H9 (cell line): ENCODE measurements around the gene SPAM1. TPM values are rescaled to one million over a fixed set of nuclear protein-coding genes. Genes with fewer than 3 reads are reported as not detected.

Experiments
- DNase-seq: peaks from one replicate; pipeline ENCODE4 v3.0.0-alpha.2; 2017
- H2AFZ ChIP-seq: one replicate; pipeline ENCODE4 v1.6.1; 2013; ENCODE audit warnings: mild to moderate bottlenecking, low read length, control low read depth, moderate library complexity
- H2AK5ac ChIP-seq: 2 replicates; pipeline ENCODE4 v1.6.1; 2013; ENCODE audit warnings: low read length, control low read depth, mixed read lengths; ENCODE audit not compliant: insufficient read length
- H2BK120ac ChIP-seq: one replicate; pipeline ENCODE4 v1.6.1; 2013; ENCODE audit warnings: low read depth, mild to moderate bottlenecking, low read length, control low read depth, inconsistent platforms; ENCODE audit not compliant: poor library complexity, severe bottlenecking
- H2BK12ac ChIP-seq: 2 replicates; pipeline ENCODE4 v1.6.1; 2013; ENCODE audit warnings: low read length, control low read depth, mixed read lengths, low read depth; ENCODE audit not compliant: insufficient read length
- H2BK15ac ChIP-seq: 2 replicates; pipeline ENCODE4 v1.6.1; 2013; ENCODE audit warnings: low read depth, low read length, control low read depth
- H2BK20ac ChIP-seq: one replicate; pipeline ENCODE4 v1.6.1; 2013; ENCODE audit warnings: low read depth, mild to moderate bottlenecking, low read length, control low read depth, inconsistent platforms; ENCODE audit not compliant: poor library complexity, severe bottlenecking
- H2BK5ac ChIP-seq: 2 replicates; pipeline ENCODE4 v1.6.1; 2013; ENCODE audit warnings: low read length, control low read depth, mixed read lengths; ENCODE audit not compliant: insufficient read length
- H3K14ac ChIP-seq: 2 replicates; pipeline ENCODE4 v1.6.1; 2013; ENCODE audit warnings: low read length, control low read depth; ENCODE audit not compliant: insufficient read depth
- H3K18ac ChIP-seq: 2 replicates; pipeline ENCODE4 v1.6.1; 2013; ENCODE audit warnings: low read depth, mild to moderate bottlenecking, mixed read lengths, low read length, control low read depth; ENCODE audit not compliant: insufficient read length
- H3K23ac ChIP-seq: 2 replicates; pipeline ENCODE4 v1.6.1; 2013; ENCODE audit warnings: low read length, control low read depth, mixed read lengths, low read depth; ENCODE audit not compliant: insufficient read length
- H3K23me2 ChIP-seq: 2 replicates; pipeline ENCODE4 v1.6.1; 2013; ENCODE audit warnings: low read depth, mild to moderate bottlenecking, mixed read lengths, low read length, control low read depth; ENCODE audit not compliant: insufficient read length, poor library complexity, severe bottlenecking
- H3K27ac ChIP-seq: 2 replicates; pipeline ENCODE4 v1.5.1; 2013; ENCODE audit warnings: low read length, control low read depth, mixed read lengths, low read depth; ENCODE audit not compliant: insufficient read length
- H3K27me3 ChIP-seq: 2 replicates; pipeline ENCODE4 v1.6.1; 2013; ENCODE audit warnings: low read length, control low read depth, inconsistent platforms; ENCODE audit not compliant: insufficient read depth
- H3K4ac ChIP-seq: 2 replicates; pipeline ENCODE4 v1.6.1; 2013; ENCODE audit warnings: low read depth, mild to moderate bottlenecking, control low read depth, inconsistent platforms, low read length, moderate library complexity
- H3K4me1 ChIP-seq: 2 replicates; pipeline ENCODE4 v1.6.1; 2013; ENCODE audit warnings: low read length, control low read depth, inconsistent platforms; ENCODE audit not compliant: insufficient read depth
- H3K4me2 ChIP-seq: 2 replicates; pipeline ENCODE4 v1.6.1; 2013; ENCODE audit warnings: low read length, control low read depth, mixed read lengths; ENCODE audit not compliant: insufficient read length, insufficient read depth
- H3K56ac ChIP-seq: 2 replicates; pipeline ENCODE4 v1.6.1; 2013; ENCODE audit warnings: low read depth, mild to moderate bottlenecking, mixed read lengths, low read length, control low read depth; ENCODE audit not compliant: insufficient read length
- H3K79me1 ChIP-seq: 2 replicates; pipeline ENCODE4 v1.6.1; 2013; ENCODE audit warnings: low read depth, mild to moderate bottlenecking, moderate library complexity, low read length, control low read depth, inconsistent platforms; ENCODE audit not compliant: insufficient read depth, poor library complexity, severe bottlenecking
- H3K79me2 ChIP-seq: 2 replicates; pipeline ENCODE4 v1.6.1; 2013; ENCODE audit warnings: low read length, control low read depth, inconsistent platforms; ENCODE audit not compliant: insufficient read depth
- H3K9ac ChIP-seq: 2 replicates; pipeline ENCODE4 v1.6.1; 2013; ENCODE audit warnings: low read length, control low read depth, mixed read lengths; ENCODE audit not compliant: insufficient read length; ENCODE audit errors: extremely low read depth
- H3K9me3 ChIP-seq: one replicate; pipeline ENCODE4 v1.6.1; 2013; ENCODE audit warnings: low read depth, low read length, inconsistent platforms; ENCODE audit not compliant: control insufficient read depth
- H3T11ph ChIP-seq: one replicate; pipeline ENCODE4 v1.6.1; 2013; ENCODE audit warnings: mild to moderate bottlenecking, low read length, control low read depth, inconsistent platforms
- H4K20me1 ChIP-seq: one replicate; pipeline ENCODE4 v1.6.1; 2013; ENCODE audit not compliant: control insufficient read depth, insufficient read length, insufficient read depth
- H4K5ac ChIP-seq: 2 replicates; pipeline ENCODE4 v1.6.1; 2013; ENCODE audit warnings: low read depth, mild to moderate bottlenecking, mixed read lengths, low read length, control low read depth; ENCODE audit not compliant: insufficient read length
- H4K8ac ChIP-seq: replicated peaks from 2 replicates; pipeline ENCODE4 v1.6.1; 2013; ENCODE audit warnings: low read length, control low read depth, mixed read lengths, low read depth; ENCODE audit not compliant: insufficient read length
- H4K91ac ChIP-seq: 2 replicates; pipeline ENCODE4 v1.6.1; 2013; ENCODE audit warnings: low read depth, mild to moderate bottlenecking, moderate library complexity, mixed read lengths, low read length, control low read depth; ENCODE audit not compliant: insufficient read length
- H3K27ac Mint-ChIP-seq, 3 experiments: 2 replicates in 2 of 3; 3 replicates in 1 of 3; pipeline ENCODE4 v1.8.0; 2020 to 2021; ENCODE audit warnings: mixed read lengths in 3 of 3, mild to moderate bottlenecking in 1 of 3, moderate library complexity in 1 of 3
- H3K27me3 Mint-ChIP-seq: 2 replicates; pipeline ENCODE4 v1.8.0; 2021; ENCODE audit warnings: low read depth, mild to moderate bottlenecking, moderate library complexity, mixed read lengths
- H3K36me3 Mint-ChIP-seq, 3 experiments: 2 replicates in 2 of 3; 3 replicates in 1 of 3; pipeline ENCODE4 v1.8.0; 2020 to 2021; ENCODE audit warnings: low read depth in 3 of 3, mixed read lengths in 3 of 3; ENCODE audit not compliant: insufficient read depth in 1 of 3
- H3K4me1 Mint-ChIP-seq, 2 experiments: 2 replicates each; pipeline ENCODE4 v1.8.0; 2020; ENCODE audit warnings: mixed read lengths in 2 of 2
- H3K4me3 Mint-ChIP-seq, 2 experiments: 2 replicates in 1 of 2; 3 replicates in 1 of 2; pipeline ENCODE4 v1.8.0; 2020 to 2021; ENCODE audit warnings: mild to moderate bottlenecking in 2 of 2, mixed read lengths in 2 of 2, moderate library complexity in 1 of 2
- H3K9me3 Mint-ChIP-seq, 2 experiments: 2 replicates in 1 of 2; 3 replicates in 1 of 2; pipeline ENCODE4 v1.8.0; 2020; ENCODE audit warnings: mild to moderate bottlenecking in 2 of 2, mixed read lengths in 2 of 2, moderate library complexity in 1 of 2
- CTCF ChIP-seq: fragments of 200-600 bp; sonication (generic); conservative IDR thresholded peaks from 3 replicates; pipeline ENCODE4 v1.8.0; 2021; ENCODE audit warnings: antibody characterized with exemption, mild to moderate bottlenecking
- WGBS: extraction: QIAGEN DNeasy Blood & Tissue Kit; methylation state at CpG from one replicate; pipeline ENCODE4 v1.1.7; 2013; ENCODE audit warnings: missing lambda C conversion rate, low lambda C conversion rate, mixed read lengths; ENCODE audit not compliant: insufficient read length; ENCODE audit errors: extremely low coverage; 5-methylcytosine and 5-hydroxymethylcytosine counted together
- total RNA-seq: library from RNA; stranded (reverse); gene quantifications from 2 replicates; pipeline ENCODE4 v1.2.1, GENCODE V29; 2021

Gene SPAM1
- total RNA-seq, 1 experiment from 2014 or later, result not detected

- H2BK120ac ChIP-seq, result no peak overlapping the region
- H3K23ac ChIP-seq, result no peak overlapping the region
- no peaks in the 10 kb centered on the region for H3K9me3 ChIP-seq
- no peaks in the 10 kb centered on the region for H3K4me1 ChIP-seq
- no peak overlapping the region for H3K4ac ChIP-seq
- no peak overlapping the region for H2AFZ ChIP-seq
- no peaks in the 10 kb centered on the region for H3K4me1 Mint-ChIP-seq
- no peak overlapping the region for H3T11ph ChIP-seq
- no peaks in the 10 kb centered on the region for H3K27me3 ChIP-seq
- H3K4me3 Mint-ChIP-seq, result no peak overlapping the region
- no peaks in the 10 kb centered on the region for H3K27me3 Mint-ChIP-seq
- H3K27ac Mint-ChIP-seq, result no peak overlapping the region
- no peaks in the 10 kb centered on the region for H3K79me2 ChIP-seq
- no peak overlapping the region for H3K56ac ChIP-seq
- no peak overlapping the region for H2BK12ac ChIP-seq
- H2BK5ac ChIP-seq, result no peak overlapping the region
- no peaks in the 10 kb centered on the region for H3K36me3 Mint-ChIP-seq
- DNase-seq, result no peak
- H2BK20ac ChIP-seq, result no peak overlapping the region
- H4K8ac ChIP-seq, result no peak overlapping the region
- no peak overlapping the region for H2BK15ac ChIP-seq
- H3K9me3 Mint-ChIP-seq, result no peaks in the 10 kb centered on the region
- no peaks in the 10 kb centered on the region for H3K79me1 ChIP-seq
- no peaks in the 10 kb centered on the region for H3K23me2 ChIP-seq
- no peak overlapping the region for H4K5ac ChIP-seq
- H3K9ac ChIP-seq, result no peak overlapping the region
- no peak overlapping the region for H3K14ac ChIP-seq
- no peak overlapping the region for H3K4me2 ChIP-seq
- no peak overlapping the region for H2AK5ac ChIP-seq
- TF ChIP-seq CTCF, result no peak
- no peak overlapping the region for H3K27ac ChIP-seq
- no CpG with 5 or more reads among the region's 2 CpGs for WGBS
- no peaks in the 10 kb centered on the region for H4K20me1 ChIP-seq
- H3K18ac ChIP-seq, result no peak overlapping the region
- H4K91ac ChIP-seq, result no peak overlapping the region
Measured at GRCh38 chr7:123881300-123881699, 43.7 kb upstream of the SPAM1 start.
